Neural progenitor cell (in vitro differentiated cells): ENCODE data around the gene EN2. TPM values are rescaled to one million over a fixed set of nuclear protein-coding genes. Genes with fewer than 3 reads are reported as not detected.

Experiments used
- DNase-seq: peaks from one replicate; pipeline ENCODE4 v3.0.0-alpha.2; 2016; ENCODE audit warnings: low spot score
- H2AFZ ChIP-seq: fragments of 200-600 bp; sonication (generic); replicated peaks from 2 replicates; pipeline ENCODE4 v1.6.1; 2016; ENCODE audit warnings: antibody characterized with exemption
- H3F3A ChIP-seq: fragments of 200-600 bp; sonication (generic); 2 replicates; pipeline ENCODE4 v1.6.1; 2016; ENCODE audit warnings: antibody characterized with exemption, low read depth
- H3K27ac ChIP-seq: fragments of 200-600 bp; sonication (generic); 2 replicates; pipeline ENCODE4 v1.5.1; 2016; ENCODE audit warnings: mild to moderate bottlenecking
- H3K27me3 ChIP-seq: fragments of 200-600 bp; sonication (generic); 2 replicates; pipeline ENCODE4 v1.6.1; 2016; ENCODE audit warnings: mild to moderate bottlenecking, moderate library complexity
- H3K36me3 ChIP-seq: fragments of 200-600 bp; sonication (generic); 2 replicates; pipeline ENCODE4 v1.5.1; 2016
- H3K4me1 ChIP-seq: fragments of 200-600 bp; sonication (generic); 2 replicates; pipeline ENCODE4 v1.6.1; 2016; ENCODE audit warnings: mixed run types
- H3K4me2 ChIP-seq: fragments of 200-600 bp; sonication (generic); 2 replicates; pipeline ENCODE4 v1.6.1; 2016
- H3K4me3 ChIP-seq: fragments of 200-600 bp; sonication (generic); 2 replicates; pipeline ENCODE4 v1.5.1; 2016
- H3K79me2 ChIP-seq: fragments of 200-600 bp; sonication (generic); 2 replicates; pipeline ENCODE4 v1.6.1; 2016; ENCODE audit warnings: low read depth
- H3K9ac ChIP-seq: fragments of 200-600 bp; sonication (generic); 2 replicates; pipeline ENCODE4 v1.6.1; 2016
- H3K9me3 ChIP-seq: fragments of 200-600 bp; sonication (generic); 2 replicates; pipeline ENCODE4 v1.5.1; 2016; ENCODE audit warnings: low read depth
- H4K20me1 ChIP-seq: fragments of 200-600 bp; sonication (generic); 2 replicates; pipeline ENCODE4 v1.6.1; 2016; ENCODE audit warnings: low read depth
- H3K27ac Mint-ChIP-seq: 3 replicates; pipeline ENCODE4 v1.8.0; 2021; ENCODE audit warnings: mixed read lengths
- H3K27me3 Mint-ChIP-seq: 2 replicates; pipeline ENCODE4 v1.8.0; 2022; ENCODE audit warnings: low read depth, mild to moderate bottlenecking, inconsistent platforms, moderate library complexity, mixed read lengths; ENCODE audit not compliant: insufficient read depth
- H3K36me3 Mint-ChIP-seq: 3 replicates; pipeline ENCODE4 v1.8.0; 2021; ENCODE audit warnings: mixed read lengths
- H3K4me1 Mint-ChIP-seq: 3 replicates; pipeline ENCODE4 v1.8.0; 2021; ENCODE audit warnings: mixed read lengths
- H3K4me3 Mint-ChIP-seq: 3 replicates; pipeline ENCODE4 v1.8.0; 2021; ENCODE audit warnings: mild to moderate bottlenecking, moderate library complexity, mixed read lengths
- H3K9me3 Mint-ChIP-seq: 3 replicates; pipeline ENCODE4 v1.8.0; 2020; ENCODE audit warnings: mixed read lengths
- EZH2 ChIP-seq: fragments of 200-600 bp; sonication (generic); IDR thresholded peaks from 2 replicates; pipeline ENCODE4 v1.6.1; 2017; ENCODE audit warnings: antibody characterized with exemption, mild to moderate bottlenecking, moderate library complexity
- EZH2phosphoT487 ChIP-seq: fragments of 200-600 bp; sonication (generic); IDR thresholded peaks from 2 replicates; pipeline ENCODE4 v1.6.1; 2017; ENCODE audit warnings: antibody characterized with exemption
- total RNA-seq: library from RNA; depleted of rRNA; stranded (reverse); fragments of >200 nt; gene quantifications from 2 replicates; pipeline ENCODE4 v1.2.3, GENCODE V29; 2015; ENCODE audit warnings: low replicate concordance
- TF ChIP-seq, protein P1 (sequence below): fragments of 200-600 bp; sonication (generic); IDR thresholded peaks from 2 replicates; pipeline ENCODE4 v1.5.1; 2017; ENCODE audit warnings: antibody characterized with exemption, mild to moderate bottlenecking

EN2 gene
- total RNA-seq, 1 donor from 2014 or later, result not detected

- no peaks in the 10 kb centered on the region for H3F3A ChIP-seq
- H3K36me3 ChIP-seq, result no peaks in the 10 kb centered on the region
- H3K4me3 ChIP-seq, result no peak overlapping the region
- H3K27ac ChIP-seq, result no peak overlapping the region
- Mint-ChIP-seq H3K27me3 (peaks cover 23% of the 10 kb centered on the region), H3K4me3 (no peak overlapping the region), H3K36me3 (no peaks in the 10 kb centered on the region), H3K4me1 (peaks cover 9% of the 10 kb centered on the region), H3K27ac (no peak overlapping the region), H3K9me3 (peaks cover 8% of the 10 kb centered on the region)
- no peak overlapping the region for H3K9ac ChIP-seq
- no peak overlapping the region for H2AFZ ChIP-seq
- no peak for DNase-seq
- TF ChIP-seq EZH2phosphoT487, result no peak
- TF ChIP-seq, protein P1, sequence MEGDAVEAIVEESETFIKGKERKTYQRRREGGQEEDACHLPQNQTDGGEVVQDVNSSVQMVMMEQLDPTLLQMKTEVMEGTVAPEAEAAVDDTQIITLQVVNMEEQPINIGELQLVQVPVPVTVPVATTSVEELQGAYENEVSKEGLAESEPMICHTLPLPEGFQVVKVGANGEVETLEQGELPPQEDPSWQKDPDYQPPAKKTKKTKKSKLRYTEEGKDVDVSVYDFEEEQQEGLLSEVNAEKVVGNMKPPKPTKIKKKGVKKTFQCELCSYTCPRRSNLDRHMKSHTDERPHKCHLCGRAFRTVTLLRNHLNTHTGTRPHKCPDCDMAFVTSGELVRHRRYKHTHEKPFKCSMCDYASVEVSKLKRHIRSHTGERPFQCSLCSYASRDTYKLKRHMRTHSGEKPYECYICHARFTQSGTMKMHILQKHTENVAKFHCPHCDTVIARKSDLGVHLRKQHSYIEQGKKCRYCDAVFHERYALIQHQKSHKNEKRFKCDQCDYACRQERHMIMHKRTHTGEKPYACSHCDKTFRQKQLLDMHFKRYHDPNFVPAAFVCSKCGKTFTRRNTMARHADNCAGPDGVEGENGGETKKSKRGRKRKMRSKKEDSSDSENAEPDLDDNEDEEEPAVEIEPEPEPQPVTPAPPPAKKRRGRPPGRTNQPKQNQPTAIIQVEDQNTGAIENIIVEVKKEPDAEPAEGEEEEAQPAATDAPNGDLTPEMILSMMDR, result no peak
- TF ChIP-seq EZH2, result no peak
- no peaks in the 10 kb centered on the region for H4K20me1 ChIP-seq
- H3K9me3 ChIP-seq, result no peaks in the 10 kb centered on the region
- H3K79me2 ChIP-seq, result no peaks in the 10 kb centered on the region
- H3K4me2 ChIP-seq, result no peak overlapping the region
- peaks cover 95% of the 10 kb centered on the region for H3K27me3 ChIP-seq
- no peaks in the 10 kb centered on the region for H3K4me1 ChIP-seq
These were observed 27.3 kb upstream of the EN2 start for GRCh38 chr7:155430606-155431005.

GRCh38 chr7:155431231-155431630 is 26.7 kb upstream of the EN2 start:
- H3K9me3 Mint-ChIP-seq, result peaks cover 9% of the 10 kb centered on the region
- H3K27me3 Mint-ChIP-seq, result peaks cover 20% of the 10 kb centered on the region
- TF ChIP-seq EZH2, result no peak
- TF ChIP-seq, protein P1, result no peak
- TF ChIP-seq EZH2phosphoT487, result no peak
- no peak for DNase-seq
- H3K36me3 Mint-ChIP-seq, result no peaks in the 10 kb centered on the region
- Histone ChIP-seq H2AFZ (no peak overlapping the region), H3K36me3 (no peaks in the 10 kb centered on the region), H3K27me3 (peaks cover 95% of the 10 kb centered on the region), H3K27ac (no peak overlapping the region), H3K4me2 (no peak overlapping the region), H3F3A (no peaks in the 10 kb centered on the region), H3K79me2 (no peaks in the 10 kb centered on the region), H3K4me1 (no peaks in the 10 kb centered on the region), H3K4me3 (no peak overlapping the region), H4K20me1 (no peaks in the 10 kb centered on the region), H3K9me3 (no peaks in the 10 kb centered on the region), H3K9ac (no peak overlapping the region)
- no peak overlapping the region for H3K27ac Mint-ChIP-seq
- peaks cover 6% of the 10 kb centered on the region for H3K4me1 Mint-ChIP-seq
- H3K4me3 Mint-ChIP-seq, result no peak overlapping the region

DNA sequence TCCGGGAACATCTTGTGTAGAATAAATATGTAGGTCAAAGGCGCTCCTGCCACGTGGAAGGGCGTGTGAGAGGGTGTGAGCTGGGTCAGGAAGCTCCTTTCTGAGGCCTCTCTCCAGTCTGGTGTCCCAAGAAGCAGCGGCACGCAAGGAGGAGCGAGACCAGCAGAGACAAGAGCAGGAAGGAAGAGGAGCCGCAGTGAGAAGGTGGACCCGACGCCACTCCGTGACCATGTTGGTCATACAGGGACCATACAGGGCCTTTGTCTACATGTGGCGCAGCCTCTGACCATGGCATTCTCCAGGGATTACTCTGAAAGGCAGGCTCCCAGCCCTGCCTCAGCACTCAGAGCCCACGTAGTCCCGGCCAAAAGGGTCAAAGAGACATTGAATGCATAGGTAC is 26.2 kb upstream of the EN2 start:
- no peak overlapping the region for H3K27ac Mint-ChIP-seq
- no peak for DNase-seq
- no peak overlapping the region for H3K4me3 ChIP-seq
- no peaks in the 10 kb centered on the region for H3K79me2 ChIP-seq
- no peaks in the 10 kb centered on the region for H3K36me3 Mint-ChIP-seq
- no peak overlapping the region for H3K27ac ChIP-seq
- H3K4me1 ChIP-seq, result no peaks in the 10 kb centered on the region
- H3K9me3 Mint-ChIP-seq, result peaks cover 12% of the 10 kb centered on the region
- H3K9ac ChIP-seq, result no peak overlapping the region
- H3K4me2 ChIP-seq, result no peak overlapping the region
- no peaks in the 10 kb centered on the region for H4K20me1 ChIP-seq
- H3K27me3 ChIP-seq, result peaks cover 95% of the 10 kb centered on the region
- H3K27me3 Mint-ChIP-seq, result peaks cover 20% of the 10 kb centered on the region
- peaks cover 6% of the 10 kb centered on the region for H3K4me1 Mint-ChIP-seq
- no peaks in the 10 kb centered on the region for H3F3A ChIP-seq
- H3K36me3 ChIP-seq, result no peaks in the 10 kb centered on the region
- TF ChIP-seq, protein P1, result no peak
- TF ChIP-seq EZH2phosphoT487 (no peak), EZH2 (no peak)
- no peak overlapping the region for H2AFZ ChIP-seq
- no peak overlapping the region for H3K4me3 Mint-ChIP-seq
- no peaks in the 10 kb centered on the region for H3K9me3 ChIP-seq
